ENCODE data around the gene INMT.
A peak's percentile ranks its signal among the peaks of the same experiment; 100 is the strongest.

- TF ChIP-seq ZNF175 (tag by site-specific recombination; IDR thresholded peaks at IDR 0.05) (no peak), MZF1 (tag by site-specific recombination; IDR thresholded peaks at IDR 0.05; ENCODE audit: borderline replicate concordance) (no peak), ZBTB11 (tag by site-specific recombination; conservative IDR thresholded peaks at IDR 0.05; ENCODE audit: low read depth) (no peak), SALL2 (tag by site-specific recombination; IDR thresholded peaks at IDR 0.05; ENCODE audit: borderline replicate concordance) (no peak), CTCF (tag by site-specific recombination; IDR thresholded peaks at IDR 0.05) (no peak), REST (tag by site-specific recombination; IDR thresholded peaks at IDR 0.05) (no peak), ZNF335 (tag by site-specific recombination; conservative IDR thresholded peaks at IDR 0.05) (no peak), ZNF76 (tag by site-specific recombination; IDR thresholded peaks at IDR 0.05; ENCODE audit: borderline replicate concordance, low read depth) (no peak), TSHZ1 (tag by site-specific recombination; IDR thresholded peaks at IDR 0.05; ENCODE audit: borderline replicate concordance) (peak; percentile 64; the same call in 1 of the 2 replicates), ZNF521 (tag by site-specific recombination; IDR thresholded peaks at IDR 0.05) (no peak)
These were observed 47.5 kb downstream of the INMT start for GRCh38 chr7:30799206-30799975.

Measured in HEK293 (cell line).